ENCODE data around the gene MYH10. TPM values are rescaled to one million over a fixed set of nuclear protein-coding genes. Genes with fewer than 3 reads are reported as not detected.

MYH10 gene
- total RNA-seq, 2 experiments from 2014 or later: 13.1 to 13.4 TPM

GRCh38 chr17:8468980-8469379 lies 161.5 kb downstream of the MYH10 start:
- H3K36me3 Mint-ChIP-seq (ENCODE audit: low read depth): peaks cover 22% of the 10 kb centered on the region
- H3K9me3 Mint-ChIP-seq: no peaks in the 10 kb centered on the region
- DNase-seq: no peak
- H3K4me1 Mint-ChIP-seq (ENCODE audit: low read depth): peaks cover 3% of the 10 kb centered on the region
- H3K27me3 Mint-ChIP-seq (ENCODE audit: low read depth): no peaks in the 10 kb centered on the region
- intact Hi-C loops (cut with micrococcal nuclease): no loop called here
- CTCF ChIA-PET: no interaction called here
- no peak overlapping the region for H3K27ac Mint-ChIP-seq
- no peak overlapping the region for H3K4me3 Mint-ChIP-seq

DNA sequence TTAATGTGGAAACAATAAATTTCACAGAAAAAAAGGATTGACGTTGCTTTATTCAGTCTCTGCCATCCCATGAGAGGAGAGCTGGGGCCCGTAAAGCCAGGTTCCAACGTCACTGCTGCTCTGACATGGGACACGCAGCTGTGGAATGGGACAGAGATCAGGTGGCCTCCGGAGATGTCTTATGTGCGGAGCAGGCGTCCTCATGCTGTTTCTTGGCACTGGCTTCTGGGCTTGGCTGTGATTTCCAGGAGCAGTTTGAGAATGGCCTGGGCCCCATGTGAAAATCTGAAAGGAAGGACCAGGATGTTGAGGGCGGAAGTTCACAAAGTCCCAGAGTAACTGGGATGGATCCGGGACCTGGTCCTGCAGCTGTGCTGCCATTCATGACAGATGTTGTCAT lies 162.4 kb downstream of the MYH10 start:
- CTCF ChIA-PET: no interaction called here
- peaks cover 3% of the 10 kb centered on the region for H3K4me1 Mint-ChIP-seq (ENCODE audit: low read depth)
- H3K9me3 Mint-ChIP-seq: no peaks in the 10 kb centered on the region
- H3K4me3 Mint-ChIP-seq: no peak overlapping the region
- peaks cover 16% of the 10 kb centered on the region for H3K36me3 Mint-ChIP-seq (ENCODE audit: low read depth)
- H3K27ac Mint-ChIP-seq: no peak overlapping the region
- no peak for DNase-seq
- no peaks in the 10 kb centered on the region for H3K27me3 Mint-ChIP-seq (ENCODE audit: low read depth)
- intact Hi-C loops (cut with micrococcal nuclease): no loop called here

DNA sequence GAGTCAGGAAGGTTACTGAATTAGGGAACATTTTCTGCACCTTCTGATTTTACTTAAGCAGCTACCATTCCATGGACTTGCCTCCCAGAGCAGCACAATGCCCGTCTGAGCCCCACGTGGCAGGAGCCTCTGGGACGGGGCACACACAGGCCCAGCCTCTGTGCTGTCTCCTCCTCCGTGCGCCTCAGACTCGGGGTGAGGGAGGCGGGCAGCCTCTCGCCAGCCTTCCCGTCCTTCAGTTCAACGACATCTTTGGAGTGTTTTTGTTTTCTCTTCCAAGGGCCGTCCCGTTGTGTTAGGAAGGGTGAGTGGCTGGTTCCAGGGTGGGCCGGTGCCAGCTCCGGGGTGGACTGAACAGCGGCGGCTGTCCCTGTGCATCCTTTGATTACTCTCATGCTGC lies 163.0 kb downstream of the MYH10 start:
- CTCF ChIA-PET: no interaction called here
- Mint-ChIP-seq H3K9me3 (no peaks in the 10 kb centered on the region), H3K27ac (no peak overlapping the region), H3K36me3 (ENCODE audit: low read depth) (peaks cover 13% of the 10 kb centered on the region), H3K27me3 (ENCODE audit: low read depth) (no peaks in the 10 kb centered on the region), H3K4me3 (no peak overlapping the region), H3K4me1 (ENCODE audit: low read depth) (peaks cover 5% of the 10 kb centered on the region)
- intact Hi-C loops (cut with micrococcal nuclease): no loop called here
- no peak for DNase-seq

GRCh38 chr17:8466873-8467272 lies 163.7 kb downstream of the MYH10 start:
- intact Hi-C loops (cut with micrococcal nuclease): no loop called here
- no peaks in the 10 kb centered on the region for H3K9me3 Mint-ChIP-seq
- H3K36me3 Mint-ChIP-seq (ENCODE audit: low read depth): peaks cover 12% of the 10 kb centered on the region
- H3K4me3 Mint-ChIP-seq: no peak overlapping the region
- no peak overlapping the region for H3K27ac Mint-ChIP-seq
- DNase-seq: no peak
- H3K4me1 Mint-ChIP-seq (ENCODE audit: low read depth): peaks cover 5% of the 10 kb centered on the region
- no peaks in the 10 kb centered on the region for H3K27me3 Mint-ChIP-seq (ENCODE audit: low read depth)
- CTCF ChIA-PET: no interaction called here

DNA sequence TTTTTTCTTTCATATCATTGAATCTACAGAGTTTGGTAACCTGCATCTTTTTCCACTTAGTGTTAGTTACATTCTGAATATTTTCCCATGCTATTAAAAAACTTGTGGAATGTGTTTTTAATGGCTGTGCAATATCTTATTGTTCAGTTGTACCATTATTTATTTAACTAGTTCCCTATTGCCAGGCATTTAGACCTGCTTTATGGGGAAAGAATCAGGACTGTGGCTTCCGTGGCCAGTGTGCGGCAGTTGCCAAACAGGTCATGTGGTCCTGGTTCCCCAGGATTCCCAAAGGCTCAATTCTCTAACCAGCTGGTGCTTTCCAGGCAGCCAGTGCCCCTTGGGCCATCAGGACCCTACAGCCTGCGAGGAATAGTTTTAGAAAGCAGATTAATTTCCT lies 164.1 kb downstream of the MYH10 start:
- Mint-ChIP-seq H3K4me3 (no peak overlapping the region), H3K9me3 (no peaks in the 10 kb centered on the region), H3K27me3 (ENCODE audit: low read depth) (no peaks in the 10 kb centered on the region), H3K36me3 (ENCODE audit: low read depth) (peaks cover 12% of the 10 kb centered on the region), H3K4me1 (ENCODE audit: low read depth) (peaks cover 5% of the 10 kb centered on the region), H3K27ac (no peak overlapping the region)
- intact Hi-C loops (cut with micrococcal nuclease): no loop called here
- DNase-seq: no peak
- CTCF ChIA-PET: no interaction called here

- no peak overlapping the region for H3K27ac Mint-ChIP-seq
- DNase-seq: no peak
- no peak overlapping the region for H3K4me3 Mint-ChIP-seq
- H3K4me1 Mint-ChIP-seq (ENCODE audit: low read depth): peaks cover 5% of the 10 kb centered on the region
- intact Hi-C loops (cut with micrococcal nuclease): no loop called here
- peaks cover 12% of the 10 kb centered on the region for H3K36me3 Mint-ChIP-seq (ENCODE audit: low read depth)
- no peaks in the 10 kb centered on the region for H3K9me3 Mint-ChIP-seq
- H3K27me3 Mint-ChIP-seq (ENCODE audit: low read depth): no peaks in the 10 kb centered on the region
- CTCF ChIA-PET: no interaction called here
Observed at GRCh38 chr17:8465759-8466158, 164.8 kb downstream of the MYH10 start.

- Mint-ChIP-seq H3K36me3 (ENCODE audit: low read depth) (peaks cover 12% of the 10 kb centered on the region), H3K4me1 (ENCODE audit: low read depth) (peaks cover 5% of the 10 kb centered on the region), H3K4me3 (no peak overlapping the region), H3K27me3 (ENCODE audit: low read depth) (no peaks in the 10 kb centered on the region), H3K27ac (no peak overlapping the region), H3K9me3 (no peaks in the 10 kb centered on the region)
- CTCF ChIA-PET: no interaction called here
- intact Hi-C loops (cut with micrococcal nuclease): no loop called here
- no peak for DNase-seq
Observed at GRCh38 chr17:8465356-8465755, 165.2 kb downstream of the MYH10 start.

DNA sequence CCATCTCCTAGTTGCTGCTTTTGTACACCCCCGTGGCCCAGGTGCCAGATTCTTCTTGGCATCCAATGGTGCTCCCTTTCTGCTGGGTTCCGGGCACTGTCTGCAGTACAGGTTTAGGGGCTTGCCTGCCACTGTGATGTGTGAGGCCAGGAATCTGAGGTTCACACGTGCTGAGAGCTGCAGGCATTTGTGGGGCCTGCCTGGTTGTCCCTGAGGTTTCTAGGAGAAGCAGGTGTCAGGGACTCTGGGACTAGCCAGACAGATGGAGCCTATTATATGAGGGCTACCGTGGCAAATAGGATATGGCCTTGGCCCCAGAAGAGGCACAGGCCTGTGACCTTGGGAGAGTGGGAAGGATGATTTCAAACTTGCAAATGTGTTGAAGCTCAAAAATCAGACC lies 165.6 kb downstream of the MYH10 start:
- CTCF ChIA-PET: no interaction called here
- Mint-ChIP-seq H3K27me3 (ENCODE audit: low read depth) (no peaks in the 10 kb centered on the region), H3K4me3 (no peak overlapping the region), H3K27ac (no peak overlapping the region), H3K36me3 (ENCODE audit: low read depth) (peaks cover 14% of the 10 kb centered on the region), H3K4me1 (ENCODE audit: low read depth) (peaks cover 5% of the 10 kb centered on the region), H3K9me3 (no peaks in the 10 kb centered on the region)
- no peak for DNase-seq
- intact Hi-C loops (cut with micrococcal nuclease): no loop called here

DNA sequence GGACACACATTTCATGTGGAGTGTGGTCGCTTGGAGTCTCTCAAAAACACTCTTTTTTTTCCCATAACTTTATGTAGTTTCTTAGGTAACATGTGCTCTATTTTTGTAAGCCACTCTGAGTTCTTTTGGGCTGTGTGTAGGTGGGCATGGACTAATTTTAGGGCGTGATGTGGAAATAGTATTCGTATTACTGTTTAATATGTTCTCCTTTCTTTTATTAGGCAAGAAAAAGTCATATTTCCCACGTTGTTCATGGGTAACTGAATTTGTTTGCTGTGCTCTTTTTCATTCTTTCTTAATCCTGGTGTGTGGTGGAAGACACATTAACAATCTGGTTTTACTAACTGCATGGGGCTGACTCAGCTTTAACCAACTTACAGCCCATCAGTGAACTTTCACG lies 167.4 kb downstream of the MYH10 start:
- intact Hi-C loops (cut with micrococcal nuclease): no loop called here
- Mint-ChIP-seq H3K36me3 (ENCODE audit: low read depth) (peaks cover 14% of the 10 kb centered on the region), H3K9me3 (no peaks in the 10 kb centered on the region), H3K27ac (no peak overlapping the region), H3K4me1 (ENCODE audit: low read depth) (peaks cover 11% of the 10 kb centered on the region), H3K4me3 (no peak overlapping the region), H3K27me3 (ENCODE audit: low read depth) (no peaks in the 10 kb centered on the region)
- DNase-seq: no peak
- CTCF ChIA-PET: no interaction called here

- Mint-ChIP-seq H3K4me3 (no peak overlapping the region), H3K27ac (no peak overlapping the region), H3K27me3 (ENCODE audit: low read depth) (no peaks in the 10 kb centered on the region), H3K9me3 (no peaks in the 10 kb centered on the region), H3K36me3 (ENCODE audit: low read depth) (peaks cover 13% of the 10 kb centered on the region), H3K4me1 (ENCODE audit: low read depth) (peaks cover 14% of the 10 kb centered on the region)
- intact Hi-C loops (cut with micrococcal nuclease): no loop called here
- CTCF ChIA-PET: no interaction called here
- no peak for DNase-seq
Observed at GRCh38 chr17:8462564-8462963, 168.0 kb downstream of the MYH10 start.

DNA sequence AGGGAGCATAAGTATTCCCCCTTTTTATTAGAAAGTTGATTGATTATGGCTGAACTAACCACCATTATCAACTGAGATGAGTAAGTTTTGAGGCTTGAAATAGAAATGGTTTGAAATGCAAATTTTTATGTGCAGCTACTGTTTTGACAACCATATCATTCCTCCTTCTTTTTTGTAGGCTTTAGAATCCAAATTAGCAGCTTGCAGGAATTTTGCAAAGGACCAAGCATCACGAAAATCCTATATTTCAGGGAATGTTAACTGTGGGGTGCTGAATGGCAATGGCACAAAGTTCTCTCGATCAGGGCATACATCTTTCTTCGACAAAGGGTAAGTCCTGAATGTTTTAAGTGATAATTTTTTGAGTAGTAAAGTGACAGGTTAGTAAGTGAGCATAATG lies 170.7 kb downstream of the MYH10 start:
- Mint-ChIP-seq H3K4me1 (ENCODE audit: low read depth) (peaks cover 18% of the 10 kb centered on the region), H3K27ac (no peak overlapping the region), H3K27me3 (ENCODE audit: low read depth) (no peaks in the 10 kb centered on the region), H3K9me3 (no peaks in the 10 kb centered on the region), H3K4me3 (no peak overlapping the region), H3K36me3 (ENCODE audit: low read depth) (peaks cover 20% of the 10 kb centered on the region)
- intact Hi-C loops (cut with micrococcal nuclease): no loop called here
- no peak for DNase-seq
- CTCF ChIA-PET: no interaction called here

DNA sequence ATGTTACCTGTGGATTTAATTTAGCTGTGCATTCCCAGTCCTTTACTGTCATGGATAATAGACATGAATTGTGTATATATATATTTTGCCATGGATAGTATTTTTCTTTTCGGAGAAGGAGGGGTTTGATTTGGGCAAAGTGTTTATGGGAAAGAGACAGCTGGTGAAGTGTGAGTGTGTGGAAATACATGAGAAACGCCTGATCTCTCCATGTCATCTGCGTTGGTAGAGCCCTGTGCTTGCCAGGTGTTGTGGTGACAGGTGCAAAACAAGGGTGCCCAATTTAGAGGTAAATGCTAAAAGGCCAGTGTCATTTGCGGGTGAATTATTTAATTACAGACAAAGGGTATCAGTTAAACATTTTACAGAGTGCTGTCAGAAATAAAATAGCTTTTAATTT lies 171.4 kb downstream of the MYH10 start:
- Mint-ChIP-seq H3K27me3 (ENCODE audit: low read depth) (no peaks in the 10 kb centered on the region), H3K4me1 (ENCODE audit: low read depth) (peaks cover 18% of the 10 kb centered on the region), H3K36me3 (ENCODE audit: low read depth) (peaks cover 22% of the 10 kb centered on the region), H3K9me3 (no peaks in the 10 kb centered on the region), H3K27ac (no peak overlapping the region), H3K4me3 (no peak overlapping the region)
- no peak for DNase-seq
- intact Hi-C loops (cut with micrococcal nuclease): no loop called here
- CTCF ChIA-PET: interaction anchor here (1.0 to 1.4 kb wide), 2 partner anchors 49 to 327 kb away, joined by 3 read pairs; no protein-coding TSS in a partner anchor

DNA sequence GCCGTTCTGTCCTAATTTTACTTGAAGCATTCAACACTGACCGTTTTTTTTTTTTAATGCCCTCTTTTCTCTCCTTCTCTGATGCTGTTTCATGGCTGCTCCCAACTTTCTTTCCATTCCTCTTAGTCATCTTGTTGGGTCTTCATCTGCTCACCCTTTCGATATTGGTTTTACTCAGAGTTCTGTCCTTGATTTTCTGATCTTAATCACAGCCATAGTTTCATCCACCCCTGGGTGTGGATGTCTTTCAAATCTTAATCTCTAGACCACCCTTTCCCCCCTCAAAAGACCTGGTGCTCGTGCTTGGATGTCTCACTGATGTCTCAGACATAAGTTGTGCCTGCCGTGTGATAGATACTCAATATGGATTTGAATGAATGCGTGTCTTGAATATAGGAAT lies 172.4 kb downstream of the MYH10 start:
- H3K27ac Mint-ChIP-seq: no peak overlapping the region
- no peak overlapping the region for H3K4me3 Mint-ChIP-seq
- peaks cover 24% of the 10 kb centered on the region for H3K36me3 Mint-ChIP-seq (ENCODE audit: low read depth)
- H3K9me3 Mint-ChIP-seq: no peaks in the 10 kb centered on the region
- CTCF ChIA-PET: interaction anchor here (0.7 to 1.4 kb wide), 2 partner anchors 21 to 48 kb away, joined by 3 read pairs; no protein-coding TSS in a partner anchor
- intact Hi-C loops (cut with micrococcal nuclease): no loop called here
- H3K27me3 Mint-ChIP-seq (ENCODE audit: low read depth): no peaks in the 10 kb centered on the region
- no peak for DNase-seq
- peaks cover 18% of the 10 kb centered on the region for H3K4me1 Mint-ChIP-seq (ENCODE audit: low read depth)

DNA sequence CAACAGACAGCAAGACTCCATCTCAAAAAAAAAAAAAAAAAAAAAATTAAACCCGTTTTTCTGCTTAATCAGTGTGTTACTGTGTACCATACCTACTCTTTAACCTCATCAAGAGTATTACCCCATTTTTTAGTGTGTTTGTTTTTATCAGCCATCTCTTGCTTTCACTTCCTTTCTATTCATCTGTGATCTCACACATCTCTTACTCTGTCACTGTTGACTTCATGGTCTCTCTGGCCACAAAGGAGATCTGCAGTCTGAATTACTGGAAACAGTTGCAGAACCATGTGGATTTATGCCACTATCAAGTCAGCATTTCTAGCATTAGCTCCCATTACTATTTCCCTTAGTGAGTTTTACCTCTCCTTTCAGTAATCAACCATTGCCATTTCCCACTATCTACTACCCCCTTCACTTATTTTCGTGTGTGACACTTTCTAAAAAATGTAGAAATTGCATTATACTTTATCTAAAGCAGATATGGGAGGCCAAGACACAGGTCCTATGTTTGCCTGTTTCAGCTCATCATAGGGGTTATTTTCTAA lies 174.8 kb downstream of the MYH10 start:
- CTCF ChIA-PET: no interaction called here
- H3K36me3 Mint-ChIP-seq (ENCODE audit: low read depth): peaks cover 34% of the 10 kb centered on the region
- no peaks in the 10 kb centered on the region for H3K9me3 Mint-ChIP-seq
- H3K27me3 Mint-ChIP-seq (ENCODE audit: low read depth): no peaks in the 10 kb centered on the region
- intact Hi-C loops (cut with micrococcal nuclease): no loop called here
- no peak overlapping the region for H3K27ac Mint-ChIP-seq
- peaks cover 16% of the 10 kb centered on the region for H3K4me1 Mint-ChIP-seq (ENCODE audit: low read depth)
- no peak overlapping the region for H3K4me3 Mint-ChIP-seq
- no peak for DNase-seq
